ENCODE measurements around the gene TXNRD1. TPM values are rescaled to one million over a fixed set of nuclear protein-coding genes. Genes with fewer than 3 reads are reported as not detected.

The TXNRD1 gene
- total and polyA plus RNA-seq, 11 donors: 26.6 to 384 (median 90.8) TPM

- Histone ChIP-seq H3K4me1 (no peaks in the 10 kb centered on the region), H3K36me3 (peaks cover 0 to 100% (median 81%) of the 10 kb centered on the region in 9 donors), H3K4me3 (no peak overlapping the region), H3K9me3 (no peaks in the 10 kb centered on the region), H3K27me3 (no peaks in the 10 kb centered on the region), H3K27ac (no peak overlapping the region)
- intact Hi-C loops (cut with DNase I): no loop called here
- ATAC-seq (no peak), DNase-seq (no peak)
- 41 to 57% (median 49%) methylated on average over 1 of the region's 1 CpG for WGBS, 4 donors
- TF ChIP-seq POLR2A (IDR thresholded peaks at IDR 0.05): no peak
- TF ChIP-seq, protein P1, sequence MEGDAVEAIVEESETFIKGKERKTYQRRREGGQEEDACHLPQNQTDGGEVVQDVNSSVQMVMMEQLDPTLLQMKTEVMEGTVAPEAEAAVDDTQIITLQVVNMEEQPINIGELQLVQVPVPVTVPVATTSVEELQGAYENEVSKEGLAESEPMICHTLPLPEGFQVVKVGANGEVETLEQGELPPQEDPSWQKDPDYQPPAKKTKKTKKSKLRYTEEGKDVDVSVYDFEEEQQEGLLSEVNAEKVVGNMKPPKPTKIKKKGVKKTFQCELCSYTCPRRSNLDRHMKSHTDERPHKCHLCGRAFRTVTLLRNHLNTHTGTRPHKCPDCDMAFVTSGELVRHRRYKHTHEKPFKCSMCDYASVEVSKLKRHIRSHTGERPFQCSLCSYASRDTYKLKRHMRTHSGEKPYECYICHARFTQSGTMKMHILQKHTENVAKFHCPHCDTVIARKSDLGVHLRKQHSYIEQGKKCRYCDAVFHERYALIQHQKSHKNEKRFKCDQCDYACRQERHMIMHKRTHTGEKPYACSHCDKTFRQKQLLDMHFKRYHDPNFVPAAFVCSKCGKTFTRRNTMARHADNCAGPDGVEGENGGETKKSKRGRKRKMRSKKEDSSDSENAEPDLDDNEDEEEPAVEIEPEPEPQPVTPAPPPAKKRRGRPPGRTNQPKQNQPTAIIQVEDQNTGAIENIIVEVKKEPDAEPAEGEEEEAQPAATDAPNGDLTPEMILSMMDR (IDR thresholded peaks at IDR 0.05): no peak
Observed at GRCh38 chr12:104333692-104334255, 118.2 kb downstream of the TXNRD1 start.

- Histone ChIP-seq H3K4me3 (no peak overlapping the region), H3K36me3 (peaks cover 0 to 100% (median 81%) of the 10 kb centered on the region in 9 donors), H3K9me3 (no peaks in the 10 kb centered on the region), H3K27me3 (no peaks in the 10 kb centered on the region), H3K27ac (no peak overlapping the region), H3K4me1 (peaks cover 0 to 3% (median 0%) of the 10 kb centered on the region in 12 donors)
- intact Hi-C loops (cut with DNase I): no loop called here
- TF ChIP-seq, protein P1 (IDR thresholded peaks at IDR 0.05): no peak
- no peak for TF ChIP-seq POLR2A (IDR thresholded peaks at IDR 0.05)
- WGBS, 4 donors: 57 to 84% (median 69%) methylated on average over 8 of the region's 8 CpGs
- peak in 1 of 5 donors; percentile 41 for DNase-seq
- ATAC-seq: peak; percentile 41 to 79 (median 62)
Observed at GRCh38 chr12:104334581-104334980, 119.0 kb downstream of the TXNRD1 start.

DNA sequence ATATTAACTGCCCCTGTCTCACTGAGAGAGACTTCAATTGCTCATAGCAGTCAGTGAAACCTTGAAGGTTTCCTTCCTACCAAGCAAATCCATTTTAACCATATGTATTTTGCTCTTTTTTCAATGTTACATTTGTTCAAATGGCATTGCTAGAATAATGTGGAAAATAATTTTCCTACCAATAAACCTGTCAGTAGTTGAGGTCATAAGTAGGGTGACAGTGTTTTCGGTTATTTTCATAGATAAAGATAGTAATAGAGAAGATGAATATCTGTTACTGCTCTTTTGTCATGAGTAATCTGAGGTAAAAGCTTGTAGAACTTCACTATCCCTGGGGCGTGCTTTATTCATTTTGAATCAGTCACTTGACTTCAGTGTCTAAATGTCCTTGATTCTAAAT is 120.5 kb downstream of the TXNRD1 start:
- 96 to 98% (median 96%) methylated on average over 2 of the region's 2 CpGs for WGBS, 4 donors
- no peak overlapping the region for H3K27ac ChIP-seq
- no peaks in the 10 kb centered on the region for H3K27me3 ChIP-seq
- intact Hi-C loops (cut with DNase I): no loop called here
- peaks cover 0 to 18% (median 4%) of the 10 kb centered on the region in 12 donors for H3K4me1 ChIP-seq
- TF ChIP-seq, protein P1 (IDR thresholded peaks at IDR 0.05): no peak
- TF ChIP-seq POLR2A (IDR thresholded peaks at IDR 0.05): no peak
- H3K4me3 ChIP-seq: no peak overlapping the region
- no peaks in the 10 kb centered on the region for H3K9me3 ChIP-seq
- DNase-seq (no peak), ATAC-seq (no peak)
- peaks cover 0 to 100% (median 85%) of the 10 kb centered on the region in 9 donors for H3K36me3 ChIP-seq

GRCh38 chr12:104337030-104337558 is 121.5 kb downstream of the TXNRD1 start:
- Histone ChIP-seq H3K36me3 (peaks cover 0 to 100% (median 89%) of the 10 kb centered on the region in 9 donors), H3K27ac (no peak overlapping the region), H3K27me3 (no peaks in the 10 kb centered on the region), H3K9me3 (no peaks in the 10 kb centered on the region), H3K4me3 (no peak overlapping the region), H3K4me1 (peaks cover 0 to 20% (median 4%) of the 10 kb centered on the region in 12 donors)
- no peak for ATAC-seq
- no peak for DNase-seq
- intact Hi-C loops (cut with DNase I): no loop called here
- TF ChIP-seq POLR2A (IDR thresholded peaks at IDR 0.05): no peak
- TF ChIP-seq, protein P1 (IDR thresholded peaks at IDR 0.05): no peak
- WGBS, 4 donors: 86 to 97% (median 93%) methylated on average over 7 of the region's 7 CpGs
